HG03045 (cell line): ENCODE data around the gene PTPRN2.

Experiments
- ATAC-seq: cut with Tn5 transposase; IDR thresholded peaks from one replicate; pipeline ENCODE4 v1.9.1; 2021; ENCODE audit warnings: mild to moderate bottlenecking, moderate library complexity; ENCODE audit not compliant: unreplicated experiment

PTPRN2 gene

GRCh38 chr7:158249692-158250091, 337.9 kb downstream of the PTPRN2 start:
- no peak for ATAC-seq

GRCh38 chr7:158248816-158249215, 338.8 kb downstream of the PTPRN2 start:
- no peak for ATAC-seq

GRCh38 chr7:158247758-158248487, 339.7 kb downstream of the PTPRN2 start:
- no peak for ATAC-seq

GRCh38 chr7:158246960-158247673, 340.5 kb downstream of the PTPRN2 start:
- ATAC-seq, result no peak

GRCh38 chr7:158246272-158246959, 341.2 kb downstream of the PTPRN2 start:
- no peak for ATAC-seq

- no peak for ATAC-seq
These were observed 341.9 kb downstream of the PTPRN2 start for GRCh38 chr7:158245724-158246041.

GRCh38 chr7:158244873-158245723, 342.5 kb downstream of the PTPRN2 start:
- no peak for ATAC-seq

GRCh38 chr7:158244430-158244829, 343.2 kb downstream of the PTPRN2 start:
- ATAC-seq, result no peak

GRCh38 chr7:158241919-158242318, 345.7 kb downstream of the PTPRN2 start:
- ATAC-seq, result no peak

GRCh38 chr7:158240801-158241200, 346.8 kb downstream of the PTPRN2 start:
- no peak for ATAC-seq

- no peak for ATAC-seq
These were observed 348.2 kb downstream of the PTPRN2 start for GRCh38 chr7:158239290-158239981.

- ATAC-seq, result no peak
These were observed 348.9 kb downstream of the PTPRN2 start for GRCh38 chr7:158238616-158239289.

- no peak for ATAC-seq
These were observed 349.8 kb downstream of the PTPRN2 start for GRCh38 chr7:158237672-158238335.

GRCh38 chr7:158236400-158236799, 351.2 kb downstream of the PTPRN2 start:
- ATAC-seq, result no peak

GRCh38 chr7:158235862-158236261, 351.8 kb downstream of the PTPRN2 start:
- no peak for ATAC-seq

- no peak for ATAC-seq
These were observed 357.7 kb downstream of the PTPRN2 start for GRCh38 chr7:158229945-158230344.

- no peak for ATAC-seq
These were observed 358.6 kb downstream of the PTPRN2 start for GRCh38 chr7:158228986-158229385.

- no peak for ATAC-seq
These were observed 359.5 kb downstream of the PTPRN2 start for GRCh38 chr7:158228131-158228530.

GRCh38 chr7:158227258-158227984, 360.2 kb downstream of the PTPRN2 start:
- ATAC-seq, result no peak
